Umbilical cord (tissue), 2 donors: Measurements from ENCODE around the gene PABPN1. TPM values are rescaled to one million over a fixed set of nuclear protein-coding genes. Genes with fewer than 3 reads are reported as not detected.

Experiments
- DNase-seq: peaks from one replicate; pipeline ENCODE4 v3.0.0-alpha.2; 2015; ENCODE audit warnings: low spot score
- total RNA-seq: library from RNA; depleted of rRNA; stranded (reverse); fragments of >200 nt; gene quantifications from one replicate; pipeline ENCODE4 v1.2.3, GENCODE V29; 2014; ENCODE audit warnings: low replicate concordance; ENCODE audit not compliant: insufficient read depth

The PABPN1 gene
- total RNA-seq, 1 donor from 2014 or later: 24.1 TPM

DNA sequence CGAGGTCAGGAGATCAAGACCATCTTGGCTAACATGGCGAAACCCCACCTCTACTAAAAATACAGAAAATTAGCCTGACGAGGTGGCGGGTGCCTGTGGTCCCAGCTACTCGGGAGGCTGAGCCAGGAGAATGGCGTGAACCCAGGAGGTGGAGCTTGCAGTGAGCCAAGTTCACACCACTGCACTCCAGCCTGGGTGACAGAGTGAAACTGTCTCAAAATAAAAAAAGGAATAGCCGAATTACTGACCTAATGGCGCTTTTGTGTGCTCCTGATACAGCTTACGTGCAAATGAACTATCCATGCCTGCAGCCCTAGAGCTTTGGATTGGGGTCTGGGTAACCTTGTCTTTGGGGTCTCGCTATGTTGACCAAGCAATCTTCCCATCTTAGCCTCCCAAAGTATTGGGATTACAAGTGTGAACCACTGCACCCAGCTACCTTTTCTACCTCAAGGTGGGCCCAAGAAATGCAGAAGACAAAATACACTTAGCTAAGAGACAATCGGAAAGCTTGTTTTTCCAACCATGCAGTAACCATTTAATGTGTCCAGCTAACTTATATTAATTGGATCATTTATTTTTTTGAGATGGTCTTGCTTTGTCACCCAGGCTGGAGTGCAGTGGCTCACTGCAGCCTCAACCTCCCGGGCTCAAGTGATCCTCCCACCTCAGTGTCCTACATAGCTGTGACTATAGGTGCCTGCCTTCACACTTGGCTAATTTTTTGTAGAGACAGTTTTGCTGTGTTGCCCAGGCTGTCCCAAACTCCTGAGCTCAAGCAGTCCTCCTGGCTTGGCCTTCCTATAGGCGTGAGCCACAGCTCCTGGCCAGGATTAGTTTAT, 5.5 kb downstream of the PABPN1 start:
- DNase-seq: no peak

DNA sequence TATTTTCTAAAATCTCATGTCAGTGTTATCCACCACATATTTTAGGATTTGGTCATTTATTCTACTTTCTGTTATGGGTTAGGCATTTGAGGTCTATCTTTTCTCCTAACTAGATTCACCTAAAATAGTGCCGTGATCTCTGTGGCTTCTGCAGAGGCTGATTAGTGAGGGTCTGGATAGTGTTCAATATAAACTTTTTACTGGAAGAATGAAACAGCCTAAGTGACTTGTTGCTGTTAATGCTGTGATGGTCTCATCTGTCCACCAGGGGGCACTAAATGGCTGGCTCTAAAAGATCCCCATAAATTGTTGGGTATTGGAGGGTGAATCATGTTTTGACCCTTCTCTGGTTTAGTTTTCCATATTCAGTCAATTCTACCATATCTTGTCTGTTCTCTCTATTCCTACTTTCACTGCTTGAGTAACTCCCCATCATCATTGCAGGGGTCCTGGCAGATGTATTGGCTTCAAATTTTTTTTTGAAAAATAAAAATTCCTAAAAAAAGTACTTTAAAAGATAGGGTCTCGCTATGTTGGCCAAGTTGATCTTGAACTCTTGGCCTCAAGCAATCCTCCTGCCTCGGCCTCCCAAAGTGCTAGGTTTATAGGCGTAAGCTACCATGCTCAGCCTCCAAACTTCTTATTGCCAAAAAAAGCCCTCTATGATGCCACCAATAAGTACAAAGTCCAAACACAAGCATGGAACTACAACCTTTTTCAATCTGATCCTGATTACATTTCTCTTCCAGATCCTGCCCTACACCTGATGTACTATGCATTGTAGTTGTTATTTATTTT, 6.9 kb downstream of the PABPN1 start:
- DNase-seq: peak; percentile 86

DNA sequence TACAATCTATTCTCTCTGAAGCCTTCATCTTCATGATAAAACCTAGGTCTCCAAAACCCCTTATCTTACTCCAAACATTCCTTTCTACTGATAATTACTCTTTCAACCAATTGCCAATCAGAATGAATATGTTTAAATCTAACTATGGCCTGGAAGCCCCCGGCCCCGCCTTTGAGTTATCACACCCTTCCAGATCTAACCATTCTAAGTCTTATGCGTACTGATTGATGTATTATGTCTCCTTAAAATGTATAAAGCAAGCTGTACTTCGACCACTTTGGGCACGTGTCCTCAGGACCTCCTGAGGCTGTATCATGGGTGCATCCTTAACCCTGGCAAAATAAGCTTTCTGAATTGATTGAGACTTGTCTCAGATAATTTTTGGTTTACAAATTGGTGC, 14.4 kb downstream of the PABPN1 start:
- DNase-seq: no peak

DNA sequence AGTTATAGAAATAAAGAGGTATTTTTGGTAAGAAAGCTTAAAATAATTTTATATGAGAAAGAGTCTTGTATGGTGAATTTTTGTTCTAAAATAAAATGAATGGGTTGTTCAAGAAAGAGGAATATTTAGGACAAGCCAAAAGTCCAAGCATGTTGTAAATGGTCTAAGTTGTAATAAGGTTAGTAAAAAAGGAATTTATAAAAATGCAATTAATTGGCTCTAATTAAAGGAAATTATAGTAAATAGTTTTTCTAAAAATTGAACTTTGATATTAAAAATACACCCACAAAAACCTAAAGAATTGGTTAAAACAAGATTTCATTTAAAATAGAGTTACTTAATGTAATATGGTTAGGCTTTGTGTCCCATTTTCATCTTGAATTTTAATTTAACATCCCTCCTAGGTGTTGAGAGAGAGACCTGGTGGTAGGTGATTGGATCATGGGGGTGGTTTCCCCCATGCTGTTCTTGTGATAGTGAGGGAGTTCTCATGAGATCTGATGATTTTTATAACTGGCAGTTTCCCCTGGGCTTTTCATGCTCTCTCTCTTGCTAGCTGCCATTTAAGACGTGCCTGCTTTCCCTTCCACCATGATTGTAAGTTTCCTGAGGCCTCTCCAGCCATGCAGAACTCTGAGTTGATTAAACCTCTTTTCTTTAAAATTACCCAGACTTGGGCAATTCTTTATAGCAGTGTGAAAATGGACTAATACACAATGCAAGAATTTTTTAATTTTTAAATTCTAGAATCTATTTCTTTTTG, 18.4 kb downstream of the PABPN1 start:
- no peak for DNase-seq

DNA sequence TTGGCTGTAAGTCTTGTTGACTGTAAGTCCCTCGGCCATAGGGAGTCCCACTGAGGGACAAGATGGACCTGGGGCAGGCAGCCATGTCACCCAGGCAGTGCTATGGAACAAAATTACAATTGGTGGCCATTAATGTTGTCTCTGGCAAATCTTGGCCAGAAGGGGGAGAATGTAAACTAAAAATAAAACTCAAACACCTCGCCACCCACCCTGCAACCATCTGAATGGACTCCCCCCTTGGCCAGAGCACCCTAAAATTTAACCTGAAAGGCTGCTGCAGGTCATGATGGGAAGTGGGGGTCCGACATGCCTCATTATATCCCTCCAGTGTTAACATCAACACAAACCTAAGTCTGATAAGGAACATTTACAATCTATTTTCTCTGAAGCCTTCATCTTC, 23.2 kb downstream of the PABPN1 start:
- DNase-seq: no peak

DNA sequence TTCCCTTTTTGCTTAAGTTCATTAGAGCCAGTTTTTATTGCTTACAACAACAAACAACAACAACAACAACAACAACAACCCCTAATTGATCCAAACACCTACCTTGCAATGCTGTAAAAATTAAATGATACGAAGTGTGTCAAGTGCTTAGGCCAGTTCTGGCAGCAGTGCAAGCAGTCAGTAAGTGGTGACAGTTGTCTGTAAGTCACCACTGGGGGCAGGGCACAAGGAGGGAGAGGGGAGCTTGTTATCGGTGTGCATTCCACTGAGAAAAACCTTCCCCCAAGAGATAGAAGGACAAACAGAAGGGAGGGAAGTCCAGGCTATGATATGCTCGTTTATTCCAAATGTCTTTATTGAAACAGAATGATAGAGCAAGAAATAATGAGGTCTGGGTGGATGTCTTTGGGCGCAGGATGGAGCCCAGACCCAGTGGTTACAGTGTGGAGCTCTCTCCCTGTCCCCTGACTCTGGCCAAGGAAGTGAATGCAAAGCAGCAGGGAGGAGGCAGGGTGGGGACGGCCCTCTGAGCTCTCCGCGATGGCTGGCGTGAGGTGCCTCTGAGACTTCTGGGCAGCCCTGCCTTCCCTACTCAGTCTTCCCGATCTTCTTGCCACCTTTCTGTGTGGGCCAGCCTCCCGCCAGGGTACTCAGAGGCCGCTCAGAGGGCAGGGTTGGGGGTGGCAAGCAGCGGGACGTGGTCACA, 24.9 kb downstream of the PABPN1 start:
- no peak for DNase-seq

DNA sequence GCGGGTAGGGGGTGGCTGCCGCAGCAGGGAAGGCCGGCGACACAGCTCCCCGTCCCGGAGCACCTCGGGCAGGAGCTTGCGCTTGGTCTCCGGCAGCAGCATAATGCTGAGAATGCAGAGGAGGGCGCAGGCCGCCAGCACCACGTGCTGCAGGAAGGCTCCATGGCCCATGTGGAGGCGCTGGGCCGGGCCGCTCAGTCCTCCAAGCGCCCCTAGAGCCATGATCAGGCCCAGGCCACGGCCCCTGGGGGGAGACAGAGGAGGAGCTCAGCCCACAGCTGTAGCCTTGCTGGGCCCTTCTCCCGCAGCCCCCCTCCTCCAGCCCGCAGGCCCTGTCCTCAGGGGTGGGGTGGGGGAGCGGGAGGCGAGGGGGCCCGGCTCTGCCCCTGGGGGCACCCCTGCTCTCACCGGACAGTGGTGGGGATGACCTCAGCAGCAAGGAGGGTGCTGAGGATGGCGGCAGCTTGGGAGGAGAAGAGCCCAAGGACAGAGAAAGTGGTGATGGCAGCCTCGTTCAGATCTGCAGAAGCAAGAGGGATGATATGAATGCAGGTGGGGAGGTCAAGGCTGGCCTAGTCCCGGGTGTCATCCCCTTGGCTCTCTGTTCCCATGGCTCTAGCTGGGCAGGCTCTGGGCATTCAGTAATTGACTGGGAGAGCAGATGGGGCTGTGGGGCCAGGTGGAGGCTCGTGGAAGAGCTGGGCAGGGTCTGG, 25.6 kb downstream of the PABPN1 start:
- DNase-seq: no peak

DNA sequence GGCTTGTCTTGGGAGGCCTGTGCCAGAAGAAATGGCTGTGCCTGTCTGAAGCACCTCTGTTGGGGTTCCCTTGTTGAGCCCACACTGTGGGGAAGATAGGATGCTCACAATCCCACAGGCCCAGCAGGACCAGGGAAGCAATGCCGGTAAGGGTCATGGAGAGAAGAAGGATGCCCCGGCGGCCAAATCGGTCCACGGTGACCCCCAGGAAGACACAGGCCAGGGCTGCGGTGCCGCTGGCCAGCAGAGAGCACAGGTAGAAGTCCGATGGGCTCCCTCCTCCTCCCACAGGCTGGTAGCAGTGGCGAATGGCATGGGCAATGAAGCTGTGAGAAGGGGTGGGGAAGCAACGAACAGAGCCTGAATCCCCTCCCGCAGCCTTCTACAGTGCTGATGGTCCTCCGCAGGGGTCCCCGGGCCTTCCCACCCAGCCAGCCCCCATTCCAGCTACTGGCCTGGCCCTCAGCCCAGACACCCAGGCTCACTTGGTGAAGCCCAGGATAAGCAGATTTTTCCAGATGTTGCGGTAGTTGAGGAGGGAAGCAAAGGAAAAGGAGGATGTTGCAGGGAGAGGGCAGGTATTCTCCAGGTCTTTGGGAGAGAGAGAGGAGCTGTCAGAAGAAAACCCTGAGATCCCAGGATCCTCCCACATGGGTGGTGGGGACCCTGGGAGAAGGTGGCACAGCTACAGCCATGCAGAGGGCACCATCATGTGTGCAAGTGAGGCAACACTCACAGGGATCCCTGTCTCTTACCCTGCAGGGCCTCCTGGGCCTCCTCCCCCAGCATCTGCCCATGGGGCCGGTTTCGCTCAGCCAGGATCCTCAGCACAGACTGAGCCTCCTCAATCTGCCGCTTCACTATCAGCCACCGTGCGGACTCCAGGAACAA, 26.4 kb downstream of the PABPN1 start:
- DNase-seq: no peak

DNA sequence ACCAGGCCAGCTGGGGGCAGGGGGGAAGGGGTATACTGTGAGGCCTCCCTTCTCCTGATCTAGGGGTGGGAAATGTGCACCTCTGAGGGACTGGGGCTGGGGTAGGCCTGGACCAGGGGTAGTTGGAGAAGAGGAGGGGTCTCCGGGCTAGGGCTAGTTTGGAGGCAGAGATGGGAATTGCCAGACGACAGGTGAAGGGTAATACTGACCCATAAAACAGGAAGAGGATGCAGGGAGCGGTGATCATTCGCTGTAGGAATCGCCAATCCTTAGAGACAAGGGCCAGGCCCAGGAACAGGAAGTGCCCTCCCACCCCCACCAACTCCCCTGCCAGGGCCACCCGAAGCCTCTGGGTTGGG, 27.0 kb downstream of the PABPN1 start:
- no peak for DNase-seq

DNA sequence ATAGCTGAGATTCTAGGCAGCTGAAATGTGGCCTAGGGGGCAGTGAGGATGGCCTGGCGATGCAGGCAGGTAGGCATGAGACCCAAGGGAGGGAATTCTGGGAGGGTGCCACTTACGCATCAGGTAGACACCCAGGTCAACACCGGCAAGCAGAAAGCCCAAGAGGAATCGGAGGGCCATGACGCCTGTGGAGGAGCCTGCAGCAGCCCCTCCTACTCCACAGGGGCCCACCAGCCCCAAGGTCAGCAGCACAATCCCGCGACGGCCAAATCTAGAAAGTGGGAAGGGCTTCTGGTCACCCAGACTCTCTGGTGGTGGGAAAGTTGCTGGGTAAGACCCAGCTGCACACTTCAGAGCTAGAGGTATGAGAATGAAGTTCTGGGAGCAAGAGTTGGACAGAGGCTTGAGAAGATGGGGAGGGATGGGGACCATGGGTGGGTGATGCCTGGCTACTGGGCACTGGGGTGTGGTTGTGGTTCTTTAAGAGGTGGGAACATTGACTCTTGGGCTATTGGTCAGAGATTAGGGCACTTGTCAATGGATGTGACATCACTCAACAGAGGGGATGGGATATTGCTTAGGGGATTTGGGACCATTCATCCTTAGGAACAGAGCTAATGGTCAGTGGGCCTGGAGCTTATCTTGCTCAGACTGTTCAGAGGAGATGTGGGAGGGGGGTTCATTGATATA, 28.0 kb downstream of the PABPN1 start:
- DNase-seq: no peak

DNA sequence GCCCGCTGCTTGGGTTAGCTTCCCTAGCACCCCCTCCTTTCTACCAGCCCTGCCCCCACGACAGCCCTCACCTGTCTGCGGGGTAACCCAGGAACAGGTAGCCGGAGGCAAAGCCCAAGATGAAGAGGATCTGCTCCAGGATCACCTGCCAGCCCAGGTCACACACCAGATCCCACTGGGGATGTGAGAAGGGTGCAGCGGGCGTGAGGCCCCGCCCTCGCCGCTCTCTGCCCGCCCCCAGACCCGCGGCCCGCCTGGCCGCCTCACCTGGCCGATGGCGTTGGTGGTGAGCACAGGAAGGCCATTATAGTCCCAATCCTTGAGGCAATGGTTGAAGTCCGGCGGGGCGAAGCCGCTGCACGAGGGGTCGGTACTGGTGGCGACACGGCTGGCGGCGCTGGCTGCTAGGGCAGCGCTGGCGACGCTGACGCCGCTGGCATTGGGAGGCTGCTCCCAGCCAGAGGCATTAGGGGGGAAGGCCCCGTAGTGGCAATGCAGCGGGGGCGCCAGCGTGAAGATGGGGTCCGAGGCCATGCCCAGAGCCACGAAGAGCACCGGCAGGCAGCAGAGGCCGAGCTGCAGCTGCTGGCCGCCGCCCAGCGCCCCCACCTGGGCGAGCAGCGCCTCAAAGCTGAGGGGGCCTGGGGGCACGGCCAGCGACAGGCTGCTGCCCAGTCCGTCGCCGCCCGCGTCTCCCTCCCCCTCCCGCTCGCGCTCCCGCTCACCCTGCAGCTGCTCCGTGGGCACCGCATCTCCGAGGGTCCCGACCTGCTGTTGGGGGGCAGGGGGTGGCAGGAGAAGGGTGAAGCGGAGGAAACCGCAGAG, 30.6 kb downstream of the PABPN1 start:
- DNase-seq: peak; percentile 19

DNA sequence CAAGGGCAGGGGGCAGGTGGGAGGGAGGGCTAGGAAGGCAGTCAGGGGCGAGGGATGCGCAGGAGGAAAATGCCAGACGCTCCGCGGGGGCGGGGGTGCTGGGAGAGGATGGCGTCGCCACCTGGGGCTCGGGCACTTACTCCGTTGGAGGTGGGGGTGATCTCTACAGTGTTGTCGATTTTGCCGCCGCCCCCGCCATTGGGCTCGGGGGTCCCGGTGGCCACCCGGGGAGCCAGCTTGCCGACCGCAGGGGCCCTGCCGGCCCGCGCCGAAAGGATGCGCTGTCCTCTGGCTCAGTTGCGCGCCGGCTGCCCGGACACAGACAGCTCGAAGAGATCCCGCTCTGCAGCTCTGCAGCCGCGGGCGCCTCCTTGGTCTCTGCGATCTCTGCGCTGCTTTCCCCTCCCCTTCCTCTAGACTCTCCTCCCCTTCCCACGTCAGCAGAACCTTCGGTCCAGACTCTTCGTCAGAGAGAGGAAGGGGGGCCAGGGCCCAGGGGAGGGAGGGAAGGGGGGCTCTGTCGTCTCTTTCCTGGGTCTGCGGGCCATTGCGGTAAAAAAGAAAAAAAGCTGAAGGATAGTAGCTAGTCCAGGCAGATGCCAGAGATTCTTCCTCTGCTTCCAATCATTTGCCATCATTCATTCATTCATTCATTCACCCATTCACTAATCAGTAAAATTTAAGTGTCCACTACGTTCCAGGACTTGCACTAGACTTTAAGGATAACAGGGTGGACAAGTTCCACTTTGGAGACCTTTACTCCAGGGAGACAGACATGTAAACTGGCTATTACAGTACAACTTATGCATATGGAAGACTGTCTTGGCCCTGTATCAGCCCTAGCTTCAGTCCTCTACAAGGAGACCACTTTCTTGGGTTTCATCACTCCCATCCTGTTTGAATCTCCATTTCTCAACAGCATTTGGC, 31.5 kb downstream of the PABPN1 start, which contains the start of gene SLC22A17:
Gene SLC22A17, minus strand, starts transcription at position 382 of the 927 bp plus-strand sequence.
- DNase-seq: peak; percentile 96

DNA sequence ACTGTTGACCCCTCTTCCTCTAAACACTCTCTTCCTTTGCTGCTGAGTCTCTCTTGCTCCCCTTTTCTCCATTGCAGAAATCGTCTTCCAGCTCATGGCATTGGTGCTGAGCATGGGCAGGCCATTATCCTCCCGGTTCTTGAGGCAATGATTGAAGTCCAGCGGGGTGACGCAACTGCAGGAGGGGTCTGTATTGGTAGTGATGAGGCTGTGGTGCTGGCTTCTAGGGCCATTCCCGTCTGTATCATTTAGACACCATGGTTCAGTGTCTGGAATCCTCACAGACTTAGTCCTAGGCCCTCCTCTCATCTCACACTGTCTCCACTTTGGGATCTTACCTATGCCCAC, 32.1 kb downstream of the PABPN1 start:
- no peak for DNase-seq

DNA sequence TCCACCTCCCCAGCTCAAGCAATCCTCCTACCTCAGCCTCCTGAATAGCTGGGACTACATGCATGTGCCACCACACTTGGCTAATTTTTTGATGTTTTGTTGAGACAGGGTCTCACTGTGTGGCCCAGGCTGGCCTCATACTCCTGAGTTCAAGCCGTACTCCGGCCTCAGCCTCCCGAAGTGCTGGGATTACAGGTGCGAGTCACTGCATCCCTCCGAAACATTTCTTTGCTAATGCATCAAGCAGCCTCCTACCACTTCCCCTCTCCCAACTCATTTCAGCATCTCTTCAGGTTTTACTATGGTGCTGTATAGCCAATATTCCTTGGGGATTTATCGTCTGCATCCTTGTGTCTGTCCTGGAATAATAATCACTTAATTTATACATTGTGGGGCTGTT, 33.7 kb downstream of the PABPN1 start:
- no peak for DNase-seq

DNA sequence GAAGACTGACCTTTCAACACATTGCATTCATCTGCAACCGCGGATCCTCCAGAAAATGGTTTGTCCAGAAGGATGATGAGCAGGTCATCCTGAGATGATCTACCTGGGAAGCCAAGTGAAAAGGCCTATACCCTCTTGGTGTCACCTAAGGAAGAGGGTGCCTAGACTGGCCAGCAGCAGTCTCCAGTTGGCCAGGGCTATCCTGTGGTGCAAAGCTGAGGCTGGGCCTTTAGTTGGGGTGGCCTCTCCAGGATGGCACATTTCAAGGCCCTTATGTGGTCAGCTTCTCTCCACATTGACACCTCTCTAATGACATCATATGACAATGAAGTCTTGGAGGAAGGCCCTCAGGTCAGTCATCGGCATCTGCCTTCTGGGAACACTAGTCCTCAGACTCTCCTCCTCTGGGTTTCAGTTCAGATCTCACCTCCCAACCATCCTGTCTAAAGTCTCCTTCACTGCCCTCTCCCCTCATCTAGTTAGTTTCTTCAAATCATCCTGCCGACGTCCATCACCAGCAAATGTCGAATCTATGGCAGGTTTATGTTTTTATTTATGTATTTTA, 34.7 kb downstream of the PABPN1 start:
- no peak for DNase-seq

DNA sequence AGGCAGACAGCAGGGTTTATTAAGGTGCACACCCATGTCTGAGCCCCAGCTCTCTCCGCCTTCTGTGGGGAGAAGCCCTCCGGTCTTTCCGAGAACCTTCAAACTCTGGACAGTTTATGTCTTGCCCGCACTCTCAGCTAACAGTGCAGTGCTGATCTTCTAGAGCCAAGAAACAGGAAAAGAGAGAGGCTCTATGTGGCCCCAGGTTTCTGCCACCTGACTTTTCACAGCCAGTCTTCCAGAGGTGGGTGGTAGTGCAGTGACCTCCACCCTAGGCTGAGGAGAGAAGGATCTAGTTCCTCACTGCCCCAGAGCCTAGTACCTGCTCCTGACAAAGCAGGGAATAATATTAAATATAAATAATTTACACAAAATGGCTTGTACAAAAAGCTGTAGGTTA, 35.4 kb downstream of the PABPN1 start:
- no peak for DNase-seq

DNA sequence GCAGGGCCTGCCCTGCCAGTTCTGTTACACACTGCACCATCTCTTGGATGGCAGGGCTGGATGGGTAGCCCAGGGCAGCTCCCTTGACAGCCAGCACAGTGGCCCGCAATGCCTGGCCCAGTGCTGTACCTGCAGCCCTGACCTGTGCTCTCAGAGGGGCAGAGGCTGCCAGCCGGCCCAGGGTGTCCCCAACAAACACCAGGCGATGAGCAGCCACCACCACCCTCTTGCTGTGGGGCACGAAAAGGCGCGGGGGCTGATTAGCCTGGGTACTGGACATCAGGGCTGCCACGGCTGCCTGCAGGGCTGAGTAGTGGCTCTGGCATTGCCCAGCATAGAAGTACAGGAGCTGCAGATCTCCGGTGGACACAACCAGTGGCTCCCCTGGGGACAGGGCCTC, 36.0 kb downstream of the PABPN1 start:
- no peak for DNase-seq
